Activated CD8-positive, alpha-beta memory T cell treated with anti-CD3 and anti-CD28 coated beads, Interleukin-2, amount 50 U/mL, for 24 hours (primary cell): Measurements from ENCODE around the gene FNDC8.
"Not testable (repeated sequence)": the region's sequence is repeated elsewhere in the genome, so short reads cannot be mapped to it uniquely, and the experiment has no call there.

Source experiments
- DNase-seq: peaks from one replicate; pipeline ENCODE4 v3.0.0-alpha.2; 2020; ENCODE audit errors: extremely low read depth

Gene FNDC8

GRCh38 chr17:35142467-35142796 is 21.0 kb downstream of the FNDC8 start:
- no peak for DNase-seq

GRCh38 chr17:35144840-35145239 is 23.4 kb downstream of the FNDC8 start:
- DNase-seq, result no peak

GRCh38 chr17:35146214-35146833 is 24.9 kb downstream of the FNDC8 start:
- no peak for DNase-seq

- no peak for DNase-seq
These were observed 26.0 kb downstream of the FNDC8 start, which contains the start of gene UNC45B for GRCh38 chr17:35147375-35147905. Gene UNC45B (plus strand): TSS chr17:35147817. CDS start chr17:35148264, 447 bp downstream.

GRCh38 chr17:35148144-35148543 is 26.7 kb downstream of the FNDC8 start:
- no peak for DNase-seq

GRCh38 chr17:35149941-35150340 is 28.5 kb downstream of the FNDC8 start:
- no peak for DNase-seq

GRCh38 chr17:35151080-35151479 is 29.7 kb downstream of the FNDC8 start:
- not testable (repeated sequence) for DNase-seq

- DNase-seq, result no peak
These were observed 31.2 kb downstream of the FNDC8 start for GRCh38 chr17:35152421-35153140.

- DNase-seq, result no peak
These were observed 33.1 kb downstream of the FNDC8 start for GRCh38 chr17:35154196-35155165.

- DNase-seq, result no peak
These were observed 33.8 kb downstream of the FNDC8 start for GRCh38 chr17:35155246-35155645.

- no peak for DNase-seq
These were observed 38.5 kb downstream of the FNDC8 start for GRCh38 chr17:35159940-35160339.

- no peak for DNase-seq
These were observed 39.2 kb downstream of the FNDC8 start for GRCh38 chr17:35160354-35161201.

- DNase-seq, result no peak
These were observed 39.9 kb downstream of the FNDC8 start for GRCh38 chr17:35161281-35161761.

GRCh38 chr17:35162755-35163154 is 41.3 kb downstream of the FNDC8 start:
- DNase-seq, result no peak

GRCh38 chr17:35163886-35164285 is 42.5 kb downstream of the FNDC8 start:
- DNase-seq, result no peak

- no peak for DNase-seq
These were observed 43.3 kb downstream of the FNDC8 start for GRCh38 chr17:35164716-35165115.

- DNase-seq, result no peak
These were observed 45.1 kb downstream of the FNDC8 start for GRCh38 chr17:35166526-35166925.

- DNase-seq, result no peak
These were observed 45.6 kb downstream of the FNDC8 start for GRCh38 chr17:35167046-35167445.

- DNase-seq, result no peak
These were observed 46.3 kb downstream of the FNDC8 start for GRCh38 chr17:35167666-35168065.

- no peak for DNase-seq
These were observed 48.5 kb downstream of the FNDC8 start for GRCh38 chr17:35169835-35170363.
